Fibroblast of lung (primary cell): Measurements from ENCODE around the gene EPS8.

Experiments used
- CTCF ChIP-seq, 2 donors: IDR thresholded peaks in 1 of 2; conservative IDR thresholded peaks in 1 of 2; 1 replicate in 1 of 2; 2 replicates in 1 of 2; pipeline ENCODE4 v1.5.1; 2011 to 2012; ENCODE audit warnings: low read length in 2 of 2, control low read depth in 1 of 2, inconsistent platforms in 1 of 2, low read depth in 1 of 2, mild to moderate bottlenecking in 1 of 2
- EZH2 ChIP-seq: IDR thresholded peaks from 2 replicates; pipeline ENCODE4 v1.5.1; 2012; ENCODE audit warnings: low read length, control low read depth, mild to moderate bottlenecking; ENCODE audit errors: missing control alignments

GRCh38 chr12:15756822-15757221 is 32.4 kb downstream of the EPS8 start:
- no peak for TF ChIP-seq CTCF (conservative IDR thresholded peaks at IDR 0.05 in 1 of 2, IDR thresholded peaks at IDR 0.05 in 1 of 2; ENCODE audit: low read depth in 1 of 2, low read length in 2 of 2)
- TF ChIP-seq EZH2, result no peak
